HEK293 (cell line): ENCODE results near the gene NRP1.

Experiments used
- FEZF1 ChIP-seq: fragments of 450-650 bp; formaldehyde crosslinking; IDR thresholded peaks from 2 replicates; pipeline ENCODE4 v1.5.1; 2016; ENCODE audit warnings: missing biosample characterization, missing genetic modification characterization
- GLIS1 ChIP-seq: fragments of 450-650 bp; formaldehyde crosslinking; IDR thresholded peaks from 2 replicates; pipeline ENCODE4 v1.5.1; 2016; ENCODE audit warnings: missing biosample characterization, missing genetic modification characterization
- GLIS2 ChIP-seq: fragments of 450-650 bp; formaldehyde crosslinking; IDR thresholded peaks from 2 replicates; pipeline ENCODE4 v1.5.1; 2016; ENCODE audit warnings: missing biosample characterization, missing genetic modification characterization
- KLF10 ChIP-seq: fragments of 450-650 bp; IDR thresholded peaks from 2 replicates; pipeline ENCODE4 v1.5.1; 2018; ENCODE audit warnings: missing biosample characterization, mild to moderate bottlenecking, missing genetic modification characterization
- KLF9 ChIP-seq: fragments of 450-650 bp; formaldehyde crosslinking; IDR thresholded peaks from 2 replicates; pipeline ENCODE4 v1.5.1; 2016; ENCODE audit warnings: missing biosample characterization, missing genetic modification characterization, low read depth
- ZBTB20 ChIP-seq: fragments of 450-650 bp; formaldehyde crosslinking; IDR thresholded peaks from 2 replicates; pipeline ENCODE4 v1.5.1; 2016; ENCODE audit warnings: missing biosample characterization, missing genetic modification characterization
- ZFP37 ChIP-seq: fragments of 450-650 bp; formaldehyde crosslinking; IDR thresholded peaks from 2 replicates; pipeline ENCODE4 v1.5.1; 2016; ENCODE audit warnings: missing biosample characterization, missing genetic modification characterization
- ZNF112 ChIP-seq: fragments of 450-650 bp; formaldehyde crosslinking; IDR thresholded peaks from 2 replicates; pipeline ENCODE4 v1.5.0; 2017; ENCODE audit warnings: missing biosample characterization, missing genetic modification characterization
- ZNF174 ChIP-seq: fragments of 450-650 bp; formaldehyde crosslinking; IDR thresholded peaks from 2 replicates; pipeline ENCODE4 v1.5.0; 2017; ENCODE audit warnings: missing biosample characterization, mild to moderate bottlenecking, missing genetic modification characterization
- ZNF23 ChIP-seq: fragments of 450-650 bp; formaldehyde crosslinking; IDR thresholded peaks from 2 replicates; pipeline ENCODE4 v1.5.1; 2016; ENCODE audit warnings: missing biosample characterization, missing genetic modification characterization, borderline replicate concordance
- ZNF239 ChIP-seq: fragments of 450-650 bp; formaldehyde crosslinking; IDR thresholded peaks from 2 replicates; pipeline ENCODE4 v1.5.1; 2016; ENCODE audit warnings: missing biosample characterization, missing genetic modification characterization
- ZNF404 ChIP-seq: fragments of 450-650 bp; formaldehyde crosslinking; IDR thresholded peaks from 2 replicates; pipeline ENCODE4 v1.5.1; 2017; ENCODE audit warnings: missing biosample characterization, missing genetic modification characterization
- ZNF423 ChIP-seq: fragments of 450-650 bp; formaldehyde crosslinking; IDR thresholded peaks from 2 replicates; pipeline ENCODE4 v1.5.1; 2016; ENCODE audit warnings: missing biosample characterization, missing genetic modification characterization
- ZNF433 ChIP-seq: fragments of 450-650 bp; formaldehyde crosslinking; IDR thresholded peaks from 2 replicates; pipeline ENCODE4 v1.5.1; 2016; ENCODE audit warnings: missing biosample characterization, missing genetic modification characterization, low read depth
- ZNF558 ChIP-seq: fragments of 450-650 bp; formaldehyde crosslinking; IDR thresholded peaks from 2 replicates; pipeline ENCODE4 v1.5.1; 2016; ENCODE audit warnings: missing biosample characterization, missing genetic modification characterization
- ZNF623 ChIP-seq: fragments of 450-650 bp; formaldehyde crosslinking; IDR thresholded peaks from 2 replicates; pipeline ENCODE4 v1.5.1; 2016; ENCODE audit warnings: missing biosample characterization, missing genetic modification characterization
- ZNF654 ChIP-seq: fragments of 450-650 bp; formaldehyde crosslinking; IDR thresholded peaks from 2 replicates; pipeline ENCODE4 v1.5.1; 2016; ENCODE audit warnings: low read depth, missing biosample characterization, missing genetic modification characterization
- ZNF837 ChIP-seq: fragments of 450-650 bp; formaldehyde crosslinking; IDR thresholded peaks from 2 replicates; pipeline ENCODE4 v1.5.1; 2016; ENCODE audit warnings: missing biosample characterization, missing genetic modification characterization
- ZSCAN30 ChIP-seq: fragments of 450-650 bp; IDR thresholded peaks from 2 replicates; pipeline ENCODE4 v1.5.1; 2018; ENCODE audit warnings: missing biosample characterization, mild to moderate bottlenecking, missing genetic modification characterization, moderate library complexity
- TF ChIP-seq, protein P1 (sequence below): fragments of 450-650 bp; formaldehyde crosslinking; IDR thresholded peaks from 2 replicates; pipeline ENCODE4 v1.5.1; 2016; ENCODE audit warnings: missing biosample characterization, missing genetic modification characterization
- TF ChIP-seq, protein P2 (sequence below): fragments of 450-650 bp; formaldehyde crosslinking; IDR thresholded peaks from 2 replicates; pipeline ENCODE4 v1.5.1; 2016; ENCODE audit warnings: missing biosample characterization, missing genetic modification characterization
- TF ChIP-seq, protein P3 (sequence below): fragments of 450-650 bp; formaldehyde crosslinking; IDR thresholded peaks from 2 replicates; pipeline ENCODE4 v1.5.1; 2016; ENCODE audit warnings: missing biosample characterization, missing genetic modification characterization
- TF ChIP-seq, protein P4 (sequence below): fragments of 450-650 bp; formaldehyde crosslinking; IDR thresholded peaks from 2 replicates; pipeline ENCODE4 v1.5.1; 2016; ENCODE audit warnings: missing biosample characterization, missing genetic modification characterization, borderline replicate concordance
- TF ChIP-seq, protein P5 (sequence below): fragments of 450-650 bp; formaldehyde crosslinking; IDR thresholded peaks from 2 replicates; pipeline ENCODE4 v1.5.1; 2016; ENCODE audit warnings: missing biosample characterization, missing genetic modification characterization
- TF ChIP-seq, protein P6 (sequence below): fragments of 450-650 bp; formaldehyde crosslinking; IDR thresholded peaks from 2 replicates; pipeline ENCODE4 v1.5.1; 2016; ENCODE audit warnings: missing biosample characterization, missing genetic modification characterization

The NRP1 gene

DNA sequence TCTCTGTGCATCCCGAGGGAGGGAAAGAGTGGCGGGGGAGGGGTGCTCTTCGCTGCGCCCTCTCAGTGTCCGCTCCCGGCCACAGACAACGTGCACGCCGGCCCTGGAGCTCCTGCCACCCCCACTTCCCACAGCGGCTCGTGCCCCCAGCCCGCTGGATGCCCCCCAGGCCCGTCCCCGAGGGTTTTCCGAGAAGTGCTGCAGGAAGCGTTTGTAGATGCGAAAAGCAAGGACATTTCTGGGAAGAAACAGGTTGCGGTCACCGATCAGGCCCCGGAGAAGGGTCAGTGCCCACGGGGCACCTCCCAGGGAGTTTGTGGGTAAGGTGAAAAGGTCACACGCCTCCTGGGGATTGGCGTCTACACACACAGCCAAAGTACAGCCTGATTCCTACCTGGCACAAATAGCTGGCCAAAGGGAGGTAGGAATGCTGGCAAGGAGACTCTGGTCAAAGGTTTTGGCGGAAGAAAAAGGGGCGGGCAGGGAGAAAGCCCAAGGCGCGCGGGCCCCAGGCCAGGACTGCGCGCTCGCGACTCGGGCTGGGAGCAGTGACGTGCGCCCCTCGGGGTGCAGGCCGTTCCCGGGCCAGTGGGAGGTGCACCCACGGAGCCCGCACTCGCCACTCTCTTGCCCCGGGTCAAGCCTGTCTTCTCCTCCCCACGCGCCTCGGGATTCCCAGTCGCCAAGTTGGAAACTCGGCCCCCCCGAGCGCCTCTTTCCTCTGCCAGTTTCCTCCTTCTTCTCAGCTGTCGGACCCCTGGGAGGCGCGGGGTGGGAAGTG, 1.5 kb upstream of the NRP1 start (continued):
- TF ChIP-seq ZNF837 (no peak), ZNF112 (no peak), ZNF558 (tag by site-specific recombination) (no peak), KLF10 (no peak), ZNF433 (no peak), ZFP37 (tag by site-specific recombination) (peak; percentile 65), ZNF174 (tag by site-specific recombination) (no peak), ZSCAN30 (tag by site-specific recombination) (peak; percentile 36), FEZF1 (tag by site-specific recombination) (no peak), ZNF654 (tag by site-specific recombination) (no peak), ZNF23 (tag by site-specific recombination) (no peak), ZNF239 (tag by site-specific recombination) (0 out of 2 replicates have a peak, but pooled peaks have one; percentile 7), ZBTB20 (tag by site-specific recombination) (peak; percentile 75), ZNF404 (no peak), GLIS1 (tag by site-specific recombination) (peak; percentile 61), ZNF423 (tag by site-specific recombination) (peak; percentile 93), KLF9 (peak; percentile 57), ZNF623 (tag by site-specific recombination) (0 out of 2 replicates have a peak, but pooled peaks have one; percentile 11), GLIS2 (tag by site-specific recombination) (peak; percentile 64)
- TF ChIP-seq, protein P1, sequence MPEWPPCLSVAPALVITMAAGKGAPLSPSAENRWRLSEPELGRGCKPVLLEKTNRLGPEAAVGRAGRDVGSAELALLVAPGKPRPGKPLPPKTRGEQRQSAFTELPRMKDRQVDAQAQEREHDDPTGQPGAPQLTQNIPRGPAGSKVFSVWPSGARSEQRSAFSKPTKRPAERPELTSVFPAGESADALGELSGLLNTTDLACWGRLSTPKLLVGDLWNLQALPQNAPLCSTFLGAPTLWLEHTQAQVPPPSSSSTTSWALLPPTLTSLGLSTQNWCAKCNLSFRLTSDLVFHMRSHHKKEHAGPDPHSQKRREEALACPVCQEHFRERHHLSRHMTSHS (tag by site-specific recombination) = no peak
- TF ChIP-seq, protein P2, sequence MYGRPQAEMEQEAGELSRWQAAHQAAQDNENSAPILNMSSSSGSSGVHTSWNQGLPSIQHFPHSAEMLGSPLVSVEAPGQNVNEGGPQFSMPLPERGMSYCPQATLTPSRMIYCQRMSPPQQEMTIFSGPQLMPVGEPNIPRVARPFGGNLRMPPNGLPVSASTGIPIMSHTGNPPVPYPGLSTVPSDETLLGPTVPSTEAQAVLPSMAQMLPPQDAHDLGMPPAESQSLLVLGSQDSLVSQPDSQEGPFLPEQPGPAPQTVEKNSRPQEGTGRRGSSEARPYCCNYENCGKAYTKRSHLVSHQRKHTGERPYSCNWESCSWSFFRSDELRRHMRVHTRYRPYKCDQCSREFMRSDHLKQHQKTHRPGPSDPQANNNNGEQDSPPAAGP = 0 out of 2 replicates have a peak, but pooled peaks have one; percentile 11
- TF ChIP-seq, protein P3, sequence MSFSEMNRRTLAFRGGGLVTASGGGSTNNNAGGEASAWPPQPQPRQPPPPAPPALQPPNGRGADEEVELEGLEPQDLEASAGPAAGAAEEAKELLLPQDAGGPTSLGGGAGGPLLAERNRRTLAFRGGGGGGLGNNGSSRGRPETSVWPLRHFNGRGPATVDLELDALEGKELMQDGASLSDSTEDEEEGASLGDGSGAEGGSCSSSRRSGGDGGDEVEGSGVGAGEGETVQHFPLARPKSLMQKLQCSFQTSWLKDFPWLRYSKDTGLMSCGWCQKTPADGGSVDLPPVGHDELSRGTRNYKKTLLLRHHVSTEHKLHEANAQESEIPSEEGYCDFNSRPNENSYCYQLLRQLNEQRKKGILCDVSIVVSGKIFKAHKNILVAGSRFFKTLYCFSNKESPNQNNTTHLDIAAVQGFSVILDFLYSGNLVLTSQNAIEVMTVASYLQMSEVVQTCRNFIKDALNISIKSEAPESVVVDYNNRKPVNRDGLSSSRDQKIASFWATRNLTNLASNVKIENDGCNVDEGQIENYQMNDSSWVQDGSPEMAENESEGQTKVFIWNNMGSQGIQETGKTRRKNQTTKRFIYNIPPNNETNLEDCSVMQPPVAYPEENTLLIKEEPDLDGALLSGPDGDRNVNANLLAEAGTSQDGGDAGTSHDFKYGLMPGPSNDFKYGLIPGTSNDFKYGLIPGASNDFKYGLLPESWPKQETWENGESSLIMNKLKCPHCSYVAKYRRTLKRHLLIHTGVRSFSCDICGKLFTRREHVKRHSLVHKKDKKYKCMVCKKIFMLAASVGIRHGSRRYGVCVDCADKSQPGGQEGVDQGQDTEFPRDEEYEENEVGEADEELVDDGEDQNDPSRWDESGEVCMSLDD (tag by site-specific recombination) = peak; percentile 76
- TF ChIP-seq, protein P4, sequence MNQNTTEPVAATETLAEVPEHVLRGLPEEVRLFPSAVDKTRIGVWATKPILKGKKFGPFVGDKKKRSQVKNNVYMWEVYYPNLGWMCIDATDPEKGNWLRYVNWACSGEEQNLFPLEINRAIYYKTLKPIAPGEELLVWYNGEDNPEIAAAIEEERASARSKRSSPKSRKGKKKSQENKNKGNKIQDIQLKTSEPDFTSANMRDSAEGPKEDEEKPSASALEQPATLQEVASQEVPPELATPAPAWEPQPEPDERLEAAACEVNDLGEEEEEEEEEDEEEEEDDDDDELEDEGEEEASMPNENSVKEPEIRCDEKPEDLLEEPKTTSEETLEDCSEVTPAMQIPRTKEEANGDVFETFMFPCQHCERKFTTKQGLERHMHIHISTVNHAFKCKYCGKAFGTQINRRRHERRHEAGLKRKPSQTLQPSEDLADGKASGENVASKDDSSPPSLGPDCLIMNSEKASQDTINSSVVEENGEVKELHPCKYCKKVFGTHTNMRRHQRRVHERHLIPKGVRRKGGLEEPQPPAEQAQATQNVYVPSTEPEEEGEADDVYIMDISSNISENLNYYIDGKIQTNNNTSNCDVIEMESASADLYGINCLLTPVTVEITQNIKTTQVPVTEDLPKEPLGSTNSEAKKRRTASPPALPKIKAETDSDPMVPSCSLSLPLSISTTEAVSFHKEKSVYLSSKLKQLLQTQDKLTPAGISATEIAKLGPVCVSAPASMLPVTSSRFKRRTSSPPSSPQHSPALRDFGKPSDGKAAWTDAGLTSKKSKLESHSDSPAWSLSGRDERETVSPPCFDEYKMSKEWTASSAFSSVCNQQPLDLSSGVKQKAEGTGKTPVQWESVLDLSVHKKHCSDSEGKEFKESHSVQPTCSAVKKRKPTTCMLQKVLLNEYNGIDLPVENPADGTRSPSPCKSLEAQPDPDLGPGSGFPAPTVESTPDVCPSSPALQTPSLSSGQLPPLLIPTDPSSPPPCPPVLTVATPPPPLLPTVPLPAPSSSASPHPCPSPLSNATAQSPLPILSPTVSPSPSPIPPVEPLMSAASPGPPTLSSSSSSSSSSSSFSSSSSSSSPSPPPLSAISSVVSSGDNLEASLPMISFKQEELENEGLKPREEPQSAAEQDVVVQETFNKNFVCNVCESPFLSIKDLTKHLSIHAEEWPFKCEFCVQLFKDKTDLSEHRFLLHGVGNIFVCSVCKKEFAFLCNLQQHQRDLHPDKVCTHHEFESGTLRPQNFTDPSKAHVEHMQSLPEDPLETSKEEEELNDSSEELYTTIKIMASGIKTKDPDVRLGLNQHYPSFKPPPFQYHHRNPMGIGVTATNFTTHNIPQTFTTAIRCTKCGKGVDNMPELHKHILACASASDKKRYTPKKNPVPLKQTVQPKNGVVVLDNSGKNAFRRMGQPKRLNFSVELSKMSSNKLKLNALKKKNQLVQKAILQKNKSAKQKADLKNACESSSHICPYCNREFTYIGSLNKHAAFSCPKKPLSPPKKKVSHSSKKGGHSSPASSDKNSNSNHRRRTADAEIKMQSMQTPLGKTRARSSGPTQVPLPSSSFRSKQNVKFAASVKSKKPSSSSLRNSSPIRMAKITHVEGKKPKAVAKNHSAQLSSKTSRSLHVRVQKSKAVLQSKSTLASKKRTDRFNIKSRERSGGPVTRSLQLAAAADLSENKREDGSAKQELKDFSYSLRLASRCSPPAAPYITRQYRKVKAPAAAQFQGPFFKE (tag by site-specific recombination) = no peak
- TF ChIP-seq, protein P5, sequence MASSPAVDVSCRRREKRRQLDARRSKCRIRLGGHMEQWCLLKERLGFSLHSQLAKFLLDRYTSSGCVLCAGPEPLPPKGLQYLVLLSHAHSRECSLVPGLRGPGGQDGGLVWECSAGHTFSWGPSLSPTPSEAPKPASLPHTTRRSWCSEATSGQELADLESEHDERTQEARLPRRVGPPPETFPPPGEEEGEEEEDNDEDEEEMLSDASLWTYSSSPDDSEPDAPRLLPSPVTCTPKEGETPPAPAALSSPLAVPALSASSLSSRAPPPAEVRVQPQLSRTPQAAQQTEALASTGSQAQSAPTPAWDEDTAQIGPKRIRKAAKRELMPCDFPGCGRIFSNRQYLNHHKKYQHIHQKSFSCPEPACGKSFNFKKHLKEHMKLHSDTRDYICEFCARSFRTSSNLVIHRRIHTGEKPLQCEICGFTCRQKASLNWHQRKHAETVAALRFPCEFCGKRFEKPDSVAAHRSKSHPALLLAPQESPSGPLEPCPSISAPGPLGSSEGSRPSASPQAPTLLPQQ (tag by site-specific recombination) = peak; percentile 20; the same call in 1 of the 2 replicates
- TF ChIP-seq, protein P6, sequence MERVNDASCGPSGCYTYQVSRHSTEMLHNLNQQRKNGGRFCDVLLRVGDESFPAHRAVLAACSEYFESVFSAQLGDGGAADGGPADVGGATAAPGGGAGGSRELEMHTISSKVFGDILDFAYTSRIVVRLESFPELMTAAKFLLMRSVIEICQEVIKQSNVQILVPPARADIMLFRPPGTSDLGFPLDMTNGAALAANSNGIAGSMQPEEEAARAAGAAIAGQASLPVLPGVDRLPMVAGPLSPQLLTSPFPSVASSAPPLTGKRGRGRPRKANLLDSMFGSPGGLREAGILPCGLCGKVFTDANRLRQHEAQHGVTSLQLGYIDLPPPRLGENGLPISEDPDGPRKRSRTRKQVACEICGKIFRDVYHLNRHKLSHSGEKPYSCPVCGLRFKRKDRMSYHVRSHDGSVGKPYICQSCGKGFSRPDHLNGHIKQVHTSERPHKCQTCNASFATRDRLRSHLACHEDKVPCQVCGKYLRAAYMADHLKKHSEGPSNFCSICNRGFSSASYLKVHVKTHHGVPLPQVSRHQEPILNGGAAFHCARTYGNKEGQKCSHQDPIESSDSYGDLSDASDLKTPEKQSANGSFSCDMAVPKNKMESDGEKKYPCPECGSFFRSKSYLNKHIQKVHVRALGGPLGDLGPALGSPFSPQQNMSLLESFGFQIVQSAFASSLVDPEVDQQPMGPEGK (tag by site-specific recombination) = peak; percentile 58; the same call in 1 of the 2 replicates
